Measurements from ENCODE around the gene ZNF407. TPM values are rescaled to one million over a fixed set of nuclear protein-coding genes. Genes with fewer than 3 reads are reported as not detected.

Gene ZNF407
- total RNA-seq, 1 donor from 2014 or later: 16.1 TPM

DNA sequence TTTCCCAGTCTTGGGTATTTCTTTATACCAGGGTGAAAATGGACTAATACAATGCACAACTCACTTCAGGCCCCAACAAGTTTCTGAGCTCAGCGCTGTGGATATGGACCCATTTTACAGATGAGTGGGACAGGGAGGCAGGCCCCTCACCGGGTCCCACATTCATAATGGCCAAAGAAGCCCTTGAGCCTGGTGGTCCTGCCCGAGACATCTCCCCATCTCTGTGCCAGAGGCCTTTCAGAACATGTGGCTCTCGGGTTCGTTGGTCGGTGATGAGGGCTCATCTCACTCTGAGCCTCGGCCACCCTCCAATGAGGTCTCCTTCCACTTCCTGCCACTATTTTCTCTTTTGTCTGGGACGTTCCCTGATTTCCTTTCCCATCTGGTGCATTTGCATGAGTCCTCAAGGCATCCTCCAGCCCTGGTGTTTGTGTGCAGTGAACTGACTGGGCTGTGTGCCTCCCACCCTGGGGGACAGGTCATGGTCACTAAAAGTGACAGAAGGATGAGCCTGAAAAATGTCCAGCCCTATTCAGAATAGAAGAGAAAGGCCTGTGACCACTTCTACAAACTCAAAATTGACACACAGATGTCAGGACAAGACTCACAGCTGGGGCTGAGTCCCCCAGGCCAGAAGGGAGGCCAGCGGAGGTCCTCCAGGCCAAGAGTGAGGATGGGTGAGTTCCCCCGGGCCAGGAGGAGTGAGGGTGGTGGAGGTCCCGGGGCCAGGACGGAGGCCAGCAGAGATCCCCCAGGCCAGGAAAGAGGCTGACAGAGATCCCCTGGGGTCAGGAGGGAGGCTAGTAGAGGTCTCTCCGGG lies 476.7 kb downstream of the ZNF407 start:
- no peaks in the 10 kb centered on the region for H3K27me3 ChIP-seq (ENCODE audit: low read depth)
- intact Hi-C loops (cut with DNase I): no loop called here
- DNase-seq (no peak), ATAC-seq (no peak)
- TF ChIP-seq, protein P1, sequence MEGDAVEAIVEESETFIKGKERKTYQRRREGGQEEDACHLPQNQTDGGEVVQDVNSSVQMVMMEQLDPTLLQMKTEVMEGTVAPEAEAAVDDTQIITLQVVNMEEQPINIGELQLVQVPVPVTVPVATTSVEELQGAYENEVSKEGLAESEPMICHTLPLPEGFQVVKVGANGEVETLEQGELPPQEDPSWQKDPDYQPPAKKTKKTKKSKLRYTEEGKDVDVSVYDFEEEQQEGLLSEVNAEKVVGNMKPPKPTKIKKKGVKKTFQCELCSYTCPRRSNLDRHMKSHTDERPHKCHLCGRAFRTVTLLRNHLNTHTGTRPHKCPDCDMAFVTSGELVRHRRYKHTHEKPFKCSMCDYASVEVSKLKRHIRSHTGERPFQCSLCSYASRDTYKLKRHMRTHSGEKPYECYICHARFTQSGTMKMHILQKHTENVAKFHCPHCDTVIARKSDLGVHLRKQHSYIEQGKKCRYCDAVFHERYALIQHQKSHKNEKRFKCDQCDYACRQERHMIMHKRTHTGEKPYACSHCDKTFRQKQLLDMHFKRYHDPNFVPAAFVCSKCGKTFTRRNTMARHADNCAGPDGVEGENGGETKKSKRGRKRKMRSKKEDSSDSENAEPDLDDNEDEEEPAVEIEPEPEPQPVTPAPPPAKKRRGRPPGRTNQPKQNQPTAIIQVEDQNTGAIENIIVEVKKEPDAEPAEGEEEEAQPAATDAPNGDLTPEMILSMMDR (IDR thresholded peaks at IDR 0.05): no peak
- H3K27ac ChIP-seq: no peak overlapping the region
- peaks cover 13% of the 10 kb centered on the region for H3K4me1 ChIP-seq
- H3K9me3 ChIP-seq: peaks cover 12% of the 10 kb centered on the region
- H3K4me3 ChIP-seq: no peak overlapping the region
- no peaks in the 10 kb centered on the region for H3K36me3 ChIP-seq

DNA sequence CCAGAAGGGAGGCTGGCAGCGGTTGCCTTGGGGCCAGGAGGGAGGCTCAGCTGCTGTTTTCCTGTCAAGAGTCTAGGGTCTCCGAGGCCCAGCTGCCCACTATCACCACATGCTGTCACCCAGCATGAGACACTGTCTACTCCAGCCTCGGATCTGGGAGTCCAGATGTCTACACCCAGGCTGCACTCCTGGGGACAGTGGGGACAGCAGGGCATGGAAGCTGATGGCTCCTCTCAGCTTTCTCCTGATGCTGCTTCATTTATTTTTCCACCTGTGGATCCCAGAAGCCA lies 477.3 kb downstream of the ZNF407 start:
- ATAC-seq: no peak
- H3K9me3 ChIP-seq: peaks cover 12% of the 10 kb centered on the region
- no peaks in the 10 kb centered on the region for H3K27me3 ChIP-seq (ENCODE audit: low read depth)
- intact Hi-C loops (cut with DNase I): no loop called here
- no peaks in the 10 kb centered on the region for H3K36me3 ChIP-seq
- no peak for DNase-seq
- TF ChIP-seq, protein P1 (IDR thresholded peaks at IDR 0.05): no peak
- H3K4me1 ChIP-seq: peaks cover 8% of the 10 kb centered on the region
- H3K27ac ChIP-seq: no peak overlapping the region
- H3K4me3 ChIP-seq: no peak overlapping the region

DNA sequence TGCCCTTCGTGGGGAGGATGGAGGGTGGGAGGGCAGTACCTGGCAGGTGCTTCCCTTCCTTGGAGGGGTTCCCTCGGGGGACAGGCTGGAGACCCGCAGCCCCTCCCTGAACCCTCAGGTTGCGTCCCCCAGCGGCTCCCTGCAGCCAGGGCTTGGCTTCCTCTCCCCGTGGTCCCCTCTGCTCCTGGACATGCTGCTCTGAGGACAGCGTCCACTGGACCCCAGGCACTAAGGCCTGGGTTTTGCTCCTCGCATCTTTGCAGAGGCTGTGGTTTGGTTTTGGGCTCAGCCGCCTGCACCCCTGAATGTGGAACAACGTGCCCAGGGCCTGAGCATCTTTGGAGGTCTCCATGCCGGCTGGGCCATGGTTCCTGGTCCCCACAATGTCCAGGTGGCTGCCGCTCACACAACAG lies 477.8 kb downstream of the ZNF407 start:
- ATAC-seq (no peak), DNase-seq (no peak)
- Histone ChIP-seq H3K27me3 (ENCODE audit: low read depth) (no peaks in the 10 kb centered on the region), H3K4me3 (no peak overlapping the region), H3K27ac (no peak overlapping the region), H3K4me1 (peaks cover 4% of the 10 kb centered on the region), H3K9me3 (peaks cover 12% of the 10 kb centered on the region), H3K36me3 (no peaks in the 10 kb centered on the region)
- intact Hi-C loops (cut with DNase I): no loop called here
- TF ChIP-seq, protein P1 (IDR thresholded peaks at IDR 0.05): no peak

DNA sequence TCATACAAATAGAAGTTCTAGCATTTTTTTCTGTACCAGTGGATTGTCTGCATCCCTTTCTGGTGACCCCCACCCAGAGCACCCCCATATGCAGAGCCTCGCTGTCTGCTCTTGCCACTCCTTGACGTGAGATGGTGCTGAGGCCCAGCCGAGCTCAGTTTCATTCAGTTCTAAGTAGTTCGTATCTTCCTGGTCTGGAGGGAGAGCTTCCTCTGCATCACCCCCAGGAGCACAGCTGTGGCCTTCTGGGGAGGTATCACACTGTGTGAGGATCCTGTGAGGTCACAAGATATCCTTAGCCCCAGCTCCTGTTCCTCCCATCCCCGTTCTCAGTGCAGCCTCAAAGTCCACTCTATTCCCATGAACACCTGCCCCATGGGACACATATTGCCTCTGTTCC lies 478.6 kb downstream of the ZNF407 start:
- intact Hi-C loops (cut with DNase I): no loop called here
- no peak for DNase-seq
- ATAC-seq: no peak

DNA sequence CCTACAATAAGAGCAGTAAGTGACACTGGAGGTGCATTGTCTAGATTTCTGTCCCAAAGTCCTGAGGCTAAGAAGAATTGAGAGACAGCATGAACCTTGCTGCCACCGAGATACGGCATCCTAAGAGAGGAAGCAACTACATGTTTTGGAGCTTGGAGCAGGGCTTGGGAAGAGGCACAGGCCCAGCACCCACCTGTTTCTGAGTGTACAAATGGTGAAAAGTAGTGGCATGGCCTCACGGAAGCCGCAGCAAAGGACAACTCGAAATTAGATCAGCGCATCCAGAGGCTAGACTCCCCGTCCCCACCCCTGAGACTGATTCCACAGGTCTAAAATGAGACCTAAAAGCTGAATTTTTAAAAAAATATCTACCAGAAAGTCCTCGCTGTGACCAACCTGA lies 483.8 kb downstream of the ZNF407 start:
- no peak overlapping the region for H3K27ac ChIP-seq
- DNase-seq (no peak), ATAC-seq (no peak)
- H3K4me1 ChIP-seq: no peaks in the 10 kb centered on the region
- no peaks in the 10 kb centered on the region for H3K36me3 ChIP-seq
- TF ChIP-seq, protein P1 (IDR thresholded peaks at IDR 0.05): no peak
- H3K9me3 ChIP-seq: peaks cover 12% of the 10 kb centered on the region
- H3K4me3 ChIP-seq: no peak overlapping the region
- intact Hi-C loops (cut with DNase I): no loop called here
- no peaks in the 10 kb centered on the region for H3K27me3 ChIP-seq (ENCODE audit: low read depth)

More for the DNA sequence above, 478.6 kb downstream of the ZNF407 start:
- no peaks in the 10 kb centered on the region for H3K27me3 ChIP-seq (ENCODE audit: low read depth)
- no peaks in the 10 kb centered on the region for H3K4me1 ChIP-seq
- H3K36me3 ChIP-seq: no peaks in the 10 kb centered on the region
- TF ChIP-seq, protein P1 (IDR thresholded peaks at IDR 0.05): no peak
- H3K9me3 ChIP-seq: peaks cover 12% of the 10 kb centered on the region
- H3K27ac ChIP-seq: no peak overlapping the region
- H3K4me3 ChIP-seq: no peak overlapping the region
